ENCODE results near the gene RAPGEFL1. TPM values are rescaled to one million over a fixed set of nuclear protein-coding genes. Genes with fewer than 3 reads are reported as not detected.

Gene RAPGEFL1, protein sequence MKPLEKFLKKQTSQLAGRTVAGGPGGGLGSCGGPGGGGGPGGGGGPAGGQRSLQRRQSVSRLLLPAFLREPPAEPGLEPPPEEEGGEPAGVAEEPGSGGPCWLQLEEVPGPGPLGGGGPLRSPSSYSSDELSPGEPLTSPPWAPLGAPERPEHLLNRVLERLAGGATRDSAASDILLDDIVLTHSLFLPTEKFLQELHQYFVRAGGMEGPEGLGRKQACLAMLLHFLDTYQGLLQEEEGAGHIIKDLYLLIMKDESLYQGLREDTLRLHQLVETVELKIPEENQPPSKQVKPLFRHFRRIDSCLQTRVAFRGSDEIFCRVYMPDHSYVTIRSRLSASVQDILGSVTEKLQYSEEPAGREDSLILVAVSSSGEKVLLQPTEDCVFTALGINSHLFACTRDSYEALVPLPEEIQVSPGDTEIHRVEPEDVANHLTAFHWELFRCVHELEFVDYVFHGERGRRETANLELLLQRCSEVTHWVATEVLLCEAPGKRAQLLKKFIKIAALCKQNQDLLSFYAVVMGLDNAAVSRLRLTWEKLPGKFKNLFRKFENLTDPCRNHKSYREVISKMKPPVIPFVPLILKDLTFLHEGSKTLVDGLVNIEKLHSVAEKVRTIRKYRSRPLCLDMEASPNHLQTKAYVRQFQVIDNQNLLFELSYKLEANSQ
- polyA plus RNA-seq (2011; rRNA removed) (2.3 and 3.8 TPM in 2 replicates), polyA minus RNA-seq (2011; rRNA and poly(A)+ RNA removed) (2.7 and 3.6 TPM in 2 replicates)

DNA sequence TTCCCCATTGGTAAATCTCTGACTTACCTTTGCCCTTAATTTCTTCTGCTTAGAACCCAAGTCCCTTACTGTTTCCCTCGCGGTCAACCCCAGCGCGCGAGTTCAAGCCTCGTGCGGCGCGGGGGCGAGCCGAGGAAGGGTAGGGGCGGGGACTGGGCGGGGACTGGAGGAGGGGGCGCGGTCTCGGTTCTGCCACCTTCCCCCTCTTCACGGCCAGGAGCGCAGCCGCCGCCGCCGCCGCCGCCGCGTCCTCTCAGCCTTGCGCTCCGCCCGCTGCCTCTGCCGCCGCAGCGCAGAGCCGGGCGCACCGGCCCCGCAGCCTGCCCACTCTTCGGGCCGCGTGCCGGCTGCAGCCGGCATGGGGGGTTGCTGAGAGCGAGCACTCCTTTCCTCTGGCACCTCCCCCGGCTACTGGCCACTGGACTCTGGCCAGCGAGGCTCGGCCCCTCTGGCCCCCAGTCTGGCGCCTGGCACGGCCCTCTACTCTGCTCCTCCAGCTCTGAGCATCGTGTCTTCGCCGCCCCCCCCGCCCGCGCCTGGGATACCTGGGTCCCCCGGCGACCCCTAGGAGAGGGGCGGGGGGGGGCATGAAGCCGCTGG lies at the start of gene RAPGEFL1:
TSS of gene RAPGEFL1 (plus strand) at position 196 of the 600 bp plus-strand sequence. CDS start at position 588, 392 bp downstream.
- no peak for DNase-seq (ENCODE audit: low read depth)
- peaks cover 7% of the 10 kb centered on the region for H3K36me3 ChIP-seq (ENCODE audit: control insufficient read depth, insufficient read depth, low read length)
- TF ChIP-seq, protein P1, sequence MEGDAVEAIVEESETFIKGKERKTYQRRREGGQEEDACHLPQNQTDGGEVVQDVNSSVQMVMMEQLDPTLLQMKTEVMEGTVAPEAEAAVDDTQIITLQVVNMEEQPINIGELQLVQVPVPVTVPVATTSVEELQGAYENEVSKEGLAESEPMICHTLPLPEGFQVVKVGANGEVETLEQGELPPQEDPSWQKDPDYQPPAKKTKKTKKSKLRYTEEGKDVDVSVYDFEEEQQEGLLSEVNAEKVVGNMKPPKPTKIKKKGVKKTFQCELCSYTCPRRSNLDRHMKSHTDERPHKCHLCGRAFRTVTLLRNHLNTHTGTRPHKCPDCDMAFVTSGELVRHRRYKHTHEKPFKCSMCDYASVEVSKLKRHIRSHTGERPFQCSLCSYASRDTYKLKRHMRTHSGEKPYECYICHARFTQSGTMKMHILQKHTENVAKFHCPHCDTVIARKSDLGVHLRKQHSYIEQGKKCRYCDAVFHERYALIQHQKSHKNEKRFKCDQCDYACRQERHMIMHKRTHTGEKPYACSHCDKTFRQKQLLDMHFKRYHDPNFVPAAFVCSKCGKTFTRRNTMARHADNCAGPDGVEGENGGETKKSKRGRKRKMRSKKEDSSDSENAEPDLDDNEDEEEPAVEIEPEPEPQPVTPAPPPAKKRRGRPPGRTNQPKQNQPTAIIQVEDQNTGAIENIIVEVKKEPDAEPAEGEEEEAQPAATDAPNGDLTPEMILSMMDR (IDR thresholded peaks at IDR 0.05; ENCODE audit: insufficient read depth, low read depth, low read length), result no peak
- CTCF ChIA-PET, result interaction anchor here (0.5 to 5.5 kb wide), 3 partner anchors 9 to 64 kb away, joined by 3 to 35 read pairs (median 12); no protein-coding TSS in a partner anchor
- POLR2A ChIA-PET, result no interaction called here
- peak within 1 kb of the TSS; percentile 45 for H3K4me3 ChIP-seq (ENCODE audit: low read depth, low read length)
- no peaks in the 10 kb centered on the region for H3K27me3 ChIP-seq (ENCODE audit: control insufficient read depth, insufficient read depth, low read length)

DNA sequence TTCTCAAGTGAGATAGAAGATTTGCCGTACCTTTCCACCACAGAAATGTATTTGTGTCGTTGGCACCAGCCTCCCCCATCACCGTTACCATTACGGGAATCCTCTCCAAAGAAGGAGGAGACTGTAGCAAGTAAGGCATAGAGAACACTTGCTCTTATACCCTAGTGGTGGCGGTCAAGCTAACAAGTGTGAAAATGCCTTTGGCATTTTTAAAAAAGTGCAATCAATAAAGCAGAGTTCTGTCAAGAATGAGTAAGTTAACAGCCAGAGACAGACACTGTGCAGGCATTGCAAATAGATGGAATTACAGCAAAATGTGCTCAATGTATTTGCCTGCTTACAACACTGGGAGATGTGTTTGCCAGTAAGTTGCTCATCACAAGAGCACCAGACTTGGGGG lies 47.8 kb upstream of the RAPGEFL1 start:
- ChIA-PET CTCF (interaction anchor here (0.6 to 1.8 kb wide), 2 partner anchors 10 to 19 kb away, joined by 4 to 9 read pairs; partner anchors contain the start of gene CASC3), POLR2A (no interaction called here)
- TF ChIP-seq, protein P1 (IDR thresholded peaks at IDR 0.05; ENCODE audit: insufficient read depth, low read depth, low read length), result no peak
- Histone ChIP-seq H3K4me3 (ENCODE audit: low read depth, low read length) (no peak overlapping the region), H3K36me3 (ENCODE audit: control insufficient read depth, insufficient read depth, low read length) (peaks cover 28% of the 10 kb centered on the region), H3K27me3 (ENCODE audit: control insufficient read depth, insufficient read depth, low read length) (no peaks in the 10 kb centered on the region)
- no peak for DNase-seq (ENCODE audit: low read depth)

DNA sequence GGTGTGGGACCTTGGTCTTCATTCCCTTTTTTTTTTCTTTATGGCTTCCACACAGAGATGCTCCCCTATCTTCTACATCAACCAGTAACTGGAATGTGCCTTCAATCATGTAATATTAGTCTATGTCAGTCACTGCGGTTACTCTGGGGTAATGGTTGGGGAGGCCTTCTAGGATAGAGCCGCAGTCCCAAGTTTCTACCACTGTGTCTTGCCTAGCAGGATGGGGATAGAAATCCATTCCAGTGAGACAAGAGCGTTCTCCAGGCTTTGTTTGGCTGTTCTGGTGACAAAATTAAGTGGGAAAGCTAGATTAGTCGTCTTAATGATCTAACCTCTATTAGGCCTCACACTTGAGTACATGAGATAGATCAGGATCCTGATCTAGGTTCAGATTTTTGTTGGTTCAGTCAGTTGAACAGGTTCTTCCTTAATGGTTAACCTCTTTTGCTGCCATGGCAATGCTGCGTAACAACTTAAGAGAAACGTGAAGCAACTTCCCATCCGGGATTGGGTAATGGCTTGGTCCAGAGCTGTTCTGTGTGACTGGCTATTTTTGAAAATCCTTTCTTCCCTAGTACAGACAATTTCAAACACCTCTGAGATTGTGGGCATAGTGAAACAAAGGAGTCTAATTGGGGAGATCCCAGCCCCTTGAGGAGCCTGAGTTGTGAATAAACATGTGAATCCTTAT lies 46.8 kb upstream of the RAPGEFL1 start:
- ChIA-PET CTCF (interaction anchor here (1.8 kb wide), 1 partner anchor 9 kb away, joined by 9 read pairs; the partner anchor contains the start of gene CASC3), POLR2A (no interaction called here)
- TF ChIP-seq, protein P1 (IDR thresholded peaks at IDR 0.05; ENCODE audit: insufficient read depth, low read depth, low read length), result no peak
- Histone ChIP-seq H3K36me3 (ENCODE audit: control insufficient read depth, insufficient read depth, low read length) (peaks cover 31% of the 10 kb centered on the region), H3K4me3 (ENCODE audit: low read depth, low read length) (no peak overlapping the region), H3K27me3 (ENCODE audit: control insufficient read depth, insufficient read depth, low read length) (no peaks in the 10 kb centered on the region)
- no peak for DNase-seq (ENCODE audit: low read depth)

DNA sequence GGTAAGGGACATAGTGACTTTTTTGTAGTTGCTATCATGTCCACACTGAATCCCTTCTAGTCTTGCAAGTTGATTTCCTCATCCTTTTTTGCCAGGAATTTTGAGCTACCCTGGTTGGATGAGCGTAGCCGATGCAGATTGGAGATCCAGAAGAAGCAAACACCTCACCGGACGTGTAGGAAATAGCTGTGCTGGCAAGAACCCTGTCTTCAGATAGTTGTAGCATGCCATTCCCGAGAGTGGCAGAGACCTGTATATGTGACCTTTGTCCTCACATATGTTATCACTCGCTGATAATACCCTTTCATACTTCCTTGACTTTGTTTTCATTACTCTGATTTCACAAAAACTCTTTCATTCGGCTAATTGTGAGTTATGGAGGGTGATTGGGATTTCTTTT lies 43.1 kb upstream of the RAPGEFL1 start:
- H3K4me3 ChIP-seq (ENCODE audit: low read depth, low read length), result no peak overlapping the region
- peaks cover 19% of the 10 kb centered on the region for H3K36me3 ChIP-seq (ENCODE audit: control insufficient read depth, insufficient read depth, low read length)
- CTCF ChIA-PET, result interaction anchor here (1.0 to 1.6 kb wide), 3 partner anchors 9 to 48 kb away, joined by 3 read pairs; no protein-coding TSS in a partner anchor
- POLR2A ChIA-PET, result interaction anchor here (0.6 kb wide), 1 partner anchor 9 kb away, joined by 3 read pairs; no protein-coding TSS in a partner anchor
- no peak for DNase-seq (ENCODE audit: low read depth)
- H3K27me3 ChIP-seq (ENCODE audit: control insufficient read depth, insufficient read depth, low read length), result no peaks in the 10 kb centered on the region
- TF ChIP-seq, protein P1 (IDR thresholded peaks at IDR 0.05; ENCODE audit: insufficient read depth, low read depth, low read length), result no peak

Data from BJ (cell line).